ENCODE data around the gene SLC5A3. TPM values are rescaled to one million over a fixed set of nuclear protein-coding genes. Genes with fewer than 3 reads are reported as not detected.
A peak's percentile ranks its signal among the peaks of the same experiment; 100 is the strongest.

SLC5A3 gene
- total RNA-seq, result 10 to 100 TPM; 17.0 to 54.9 (median 38.6) TPM

- Histone ChIP-seq H3K36me3 (no peaks in the 10 kb centered on the region), H3K27ac (peak within 1 kb of the TSS; percentile 82 to 95), H3K4me1 (peaks cover 0 to 13% of the 10 kb centered on the region in 2 donors), H3K9me3 (no peaks in the 10 kb centered on the region), H3K27me3 (no peaks in the 10 kb centered on the region), H3K4me3 (peak within 1 kb of the TSS; percentile 71 to 95 (median 72))
- DNase-seq (ENCODE audit: low spot score in 2 of 2), result peak; percentile 67 to 84
- intact Hi-C loops (cut with DNase I; ENCODE audit: low total_unique reads), result no loop called here
- TF ChIP-seq POLR2AphosphoS5 (IDR thresholded peaks at IDR 0.05), result peak; percentile 50 to 84 (median 52)
- TF ChIP-seq POLR2A (IDR thresholded peaks at IDR 0.05), result peak; percentile 24
- TF ChIP-seq CTCF (IDR thresholded peaks at IDR 0.05), result no peak
Measured at GRCh38 chr21:34073032-34073748, at the start of gene SLC5A3, which contains the start of gene MRPS6. SLC5A3 (plus strand) TSS chr21:34073578; CDS start chr21:34095199, 21,621 bp downstream. MRPS6 (plus strand) TSS chr21:34073578; CDS start chr21:34073701, 123 bp downstream.

GRCh38 chr21:34023691-34024373, 49.5 kb upstream of the SLC5A3 start:
- Histone ChIP-seq H3K27ac (no peak overlapping the region), H3K4me3 (no peak overlapping the region), H3K4me1 (no peaks in the 10 kb centered on the region), H3K27me3 (no peaks in the 10 kb centered on the region), H3K36me3 (no peaks in the 10 kb centered on the region), H3K9me3 (peaks cover 0 to 4% of the 10 kb centered on the region in 2 donors)
- TF ChIP-seq POLR2AphosphoS5 (IDR thresholded peaks at IDR 0.05) (no peak), CTCF (IDR thresholded peaks at IDR 0.05) (no peak), POLR2A (IDR thresholded peaks at IDR 0.05) (no peak)
- DNase-seq (ENCODE audit: low spot score in 2 of 2), result no peak
- intact Hi-C loops (cut with DNase I; ENCODE audit: low total_unique reads), result no loop called here

DNA sequence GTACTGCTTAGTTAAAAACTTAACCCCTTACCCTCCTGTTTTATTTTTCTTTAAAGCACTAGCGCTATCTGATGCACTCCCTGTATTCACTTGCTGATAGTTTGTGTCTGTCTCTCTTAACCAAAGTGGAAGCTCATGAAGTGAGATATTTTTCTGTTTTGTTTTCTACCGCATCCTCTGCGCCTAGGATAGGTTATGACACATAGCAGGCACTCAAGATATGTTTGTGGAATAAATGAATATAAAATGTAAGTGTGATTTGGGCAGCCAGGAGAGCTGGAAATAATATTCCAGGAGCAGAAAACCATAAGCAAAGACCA, 49.0 kb upstream of the SLC5A3 start:
- intact Hi-C loops (cut with DNase I; ENCODE audit: low total_unique reads), result no loop called here
- Histone ChIP-seq H3K4me1 (no peaks in the 10 kb centered on the region), H3K36me3 (no peaks in the 10 kb centered on the region), H3K27ac (no peak overlapping the region), H3K9me3 (peaks cover 0 to 4% of the 10 kb centered on the region in 2 donors), H3K4me3 (no peak overlapping the region), H3K27me3 (no peaks in the 10 kb centered on the region)
- DNase-seq (ENCODE audit: low spot score in 2 of 2), result no peak
- TF ChIP-seq POLR2AphosphoS5 (IDR thresholded peaks at IDR 0.05) (no peak), CTCF (IDR thresholded peaks at IDR 0.05) (no peak), POLR2A (IDR thresholded peaks at IDR 0.05) (no peak)

DNA sequence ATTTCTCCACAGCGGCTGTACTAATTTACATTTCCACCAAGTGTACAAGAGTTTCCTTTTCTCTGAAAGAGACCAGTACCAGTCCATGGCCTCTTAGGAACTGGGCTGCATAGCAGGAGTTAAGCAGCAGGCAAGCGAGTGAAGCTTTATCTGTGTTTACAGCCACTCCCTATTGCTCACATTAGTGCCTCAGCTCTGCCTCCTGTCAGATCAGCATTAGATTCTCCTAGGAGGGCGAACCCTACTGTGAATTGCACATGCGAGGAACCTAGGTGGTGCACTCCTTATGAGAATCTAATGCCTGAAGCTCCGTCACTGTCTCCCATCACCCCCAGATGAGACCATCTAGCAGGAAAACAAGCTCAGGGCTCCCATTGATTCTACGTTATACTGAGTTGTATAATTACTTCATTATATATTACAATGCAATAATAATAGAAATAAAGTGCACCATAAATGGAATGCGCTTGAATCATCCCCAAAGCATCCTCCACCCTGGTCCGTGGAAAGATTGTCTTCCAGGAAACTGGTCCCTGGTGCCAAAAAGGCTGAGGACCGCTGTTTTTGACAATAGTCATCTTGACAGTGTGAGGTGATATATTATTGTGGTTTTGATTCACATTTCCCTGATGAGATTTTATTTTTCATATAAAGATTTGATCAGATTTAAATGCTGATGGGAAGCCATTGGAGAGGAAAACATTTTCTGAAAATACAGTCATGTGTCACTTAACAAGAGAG, 45.5 kb upstream of the SLC5A3 start:
- H3K4me3 ChIP-seq, result no peak overlapping the region
- H3K4me1 ChIP-seq, result no peaks in the 10 kb centered on the region
- no peaks in the 10 kb centered on the region for H3K36me3 ChIP-seq
- no peak overlapping the region for H3K27ac ChIP-seq
- DNase-seq (ENCODE audit: low spot score in 2 of 2), result no peak
- intact Hi-C loops (cut with DNase I; ENCODE audit: low total_unique reads), result no loop called here
- no peaks in the 10 kb centered on the region for H3K9me3 ChIP-seq
- H3K27me3 ChIP-seq, result no peaks in the 10 kb centered on the region
- TF ChIP-seq POLR2A (IDR thresholded peaks at IDR 0.05) (no peak), POLR2AphosphoS5 (IDR thresholded peaks at IDR 0.05) (no peak), CTCF (IDR thresholded peaks at IDR 0.05) (no peak)
